C1 segment of cervical spinal cord (tissue), 14 donors: Measurements from ENCODE around the gene CASK.
A peak's percentile ranks its signal among the peaks of the same experiment; 100 is the strongest.

Experiments used
- DNase-seq, 14 donors: peaks; one replicate each; lab custom pipeline; 2025; lab: John Stamatoyannopoulos, UW

Gene CASK

GRCh38 chrX:41909068-41909467, 14.3 kb downstream of the CASK start:
- no peak for DNase-seq

GRCh38 chrX:41906515-41907187, 16.7 kb downstream of the CASK start:
- DNase-seq = no peak

GRCh38 chrX:41903544-41903943, 19.8 kb downstream of the CASK start:
- DNase-seq = no peak

GRCh38 chrX:41900321-41900720, 23.0 kb downstream of the CASK start:
- no peak for DNase-seq

- DNase-seq = no peak
These were observed 27.5 kb downstream of the CASK start for GRCh38 chrX:41895826-41896225.

GRCh38 chrX:41890026-41890423, 33.3 kb downstream of the CASK start:
- DNase-seq = no peak

GRCh38 chrX:41889317-41890025, 33.9 kb downstream of the CASK start:
- DNase-seq = no peak

GRCh38 chrX:41887691-41888090, 35.7 kb downstream of the CASK start:
- DNase-seq = no peak

- no peak for DNase-seq
These were observed 37.6 kb downstream of the CASK start for GRCh38 chrX:41885724-41886123.

- no peak for DNase-seq
These were observed 42.2 kb downstream of the CASK start for GRCh38 chrX:41881166-41881565.

- no peak for DNase-seq
These were observed 46.2 kb downstream of the CASK start for GRCh38 chrX:41877167-41877566.

- DNase-seq = no peak
These were observed 48.2 kb downstream of the CASK start for GRCh38 chrX:41875142-41875541.

GRCh38 chrX:41870719-41871151, 52.6 kb downstream of the CASK start:
- no peak for DNase-seq

GRCh38 chrX:41868392-41868977, 54.9 kb downstream of the CASK start:
- no peak for DNase-seq

GRCh38 chrX:41863343-41864203, 59.8 kb downstream of the CASK start:
- no peak for DNase-seq

GRCh38 chrX:41862562-41863184, 60.7 kb downstream of the CASK start:
- DNase-seq = no peak

- DNase-seq = peak in 1 of 14 donors; percentile 1
These were observed 65.1 kb downstream of the CASK start for GRCh38 chrX:41858161-41858775.

GRCh38 chrX:41857670-41858069, 65.7 kb downstream of the CASK start:
- no peak for DNase-seq

GRCh38 chrX:41846714-41847113, 76.6 kb downstream of the CASK start:
- DNase-seq = no peak

GRCh38 chrX:41837270-41837944, 85.9 kb downstream of the CASK start:
- no peak for DNase-seq
